NCI-H187 treated with DMSO at 0.1 percent for 48 hours (cell line): ENCODE data around the gene TNFAIP8L1.
A peak's percentile ranks its signal among the peaks of the same experiment; 100 is the strongest.

Experiments
- DNase-seq: peaks from one replicate; lab custom pipeline; 2025; lab: John Stamatoyannopoulos, UW

Gene TNFAIP8L1

DNA sequence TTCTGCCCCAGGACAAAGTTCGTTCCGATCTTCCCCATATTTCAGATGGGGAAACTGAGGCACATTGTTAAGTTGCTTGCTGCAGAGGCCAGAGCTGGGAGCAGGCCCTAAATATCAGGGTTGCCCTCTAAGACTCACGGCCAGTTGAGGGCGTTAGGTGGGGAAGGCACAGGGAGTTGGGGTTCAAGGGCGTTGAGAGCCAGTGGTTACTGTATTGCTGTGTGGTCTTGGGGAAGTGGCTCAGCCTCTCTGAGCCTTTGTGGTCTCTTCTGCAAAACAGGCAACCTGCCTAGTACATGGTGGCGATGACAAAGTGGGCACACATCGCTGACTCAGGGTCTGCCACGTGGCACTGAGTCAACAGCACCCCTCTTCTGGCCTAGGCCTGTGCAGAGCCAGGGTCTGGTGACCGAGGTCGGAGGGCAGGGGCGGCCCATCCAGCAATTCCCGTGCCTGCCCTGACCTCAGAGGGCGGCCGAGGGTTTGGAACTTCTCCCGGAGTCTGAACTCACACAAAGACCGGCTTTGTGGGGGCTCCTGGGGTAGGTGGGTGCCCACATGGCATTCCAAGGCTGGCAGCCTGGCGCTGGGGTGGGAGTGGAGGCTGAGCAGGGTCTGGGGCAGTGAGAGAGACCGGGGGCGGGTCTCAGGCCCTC, 10.2 kb downstream of the TNFAIP8L1 start:
- no peak for DNase-seq

DNA sequence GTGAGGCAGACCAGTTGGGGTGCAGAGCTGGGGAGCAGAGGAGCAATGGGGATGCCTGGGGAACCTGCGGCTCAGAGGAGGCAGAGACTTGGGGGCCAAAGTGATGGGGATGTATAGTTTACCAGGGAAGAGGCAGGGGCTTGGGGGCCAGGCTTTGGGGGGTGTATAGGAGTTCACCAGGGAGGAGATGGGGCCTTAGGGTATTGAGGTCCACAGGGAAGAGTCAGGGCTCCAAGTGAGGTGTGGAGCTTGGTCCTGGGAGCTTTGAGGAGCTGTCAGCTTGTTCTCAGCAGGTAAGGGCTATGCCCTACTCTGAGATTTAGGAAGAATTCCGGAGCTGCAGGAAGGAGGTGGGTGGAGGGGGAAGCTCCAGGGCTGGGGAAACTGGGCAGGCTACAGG, 10.8 kb downstream of the TNFAIP8L1 start:
- DNase-seq, result no peak

DNA sequence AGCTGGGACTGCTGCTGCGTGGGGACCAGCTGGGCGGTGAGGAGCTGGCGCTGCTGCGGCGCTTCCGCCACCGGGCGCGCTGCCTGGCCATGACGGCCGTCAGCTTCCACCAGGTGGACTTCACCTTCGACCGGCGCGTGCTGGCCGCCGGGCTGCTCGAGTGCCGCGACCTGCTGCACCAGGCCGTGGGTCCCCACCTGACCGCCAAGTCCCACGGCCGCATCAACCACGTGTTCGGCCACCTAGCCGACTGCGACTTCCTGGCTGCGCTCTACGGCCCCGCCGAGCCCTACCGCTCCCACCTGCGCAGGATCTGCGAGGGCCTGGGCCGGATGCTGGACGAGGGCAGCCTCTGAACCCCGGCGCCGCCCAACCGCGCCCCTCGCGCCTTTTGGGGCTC, 12.8 kb downstream of the TNFAIP8L1 start:
- no peak for DNase-seq

GRCh38 chr19:4653793-4654436, 14.6 kb downstream of the TNFAIP8L1 start:
- DNase-seq, result no peak

DNA sequence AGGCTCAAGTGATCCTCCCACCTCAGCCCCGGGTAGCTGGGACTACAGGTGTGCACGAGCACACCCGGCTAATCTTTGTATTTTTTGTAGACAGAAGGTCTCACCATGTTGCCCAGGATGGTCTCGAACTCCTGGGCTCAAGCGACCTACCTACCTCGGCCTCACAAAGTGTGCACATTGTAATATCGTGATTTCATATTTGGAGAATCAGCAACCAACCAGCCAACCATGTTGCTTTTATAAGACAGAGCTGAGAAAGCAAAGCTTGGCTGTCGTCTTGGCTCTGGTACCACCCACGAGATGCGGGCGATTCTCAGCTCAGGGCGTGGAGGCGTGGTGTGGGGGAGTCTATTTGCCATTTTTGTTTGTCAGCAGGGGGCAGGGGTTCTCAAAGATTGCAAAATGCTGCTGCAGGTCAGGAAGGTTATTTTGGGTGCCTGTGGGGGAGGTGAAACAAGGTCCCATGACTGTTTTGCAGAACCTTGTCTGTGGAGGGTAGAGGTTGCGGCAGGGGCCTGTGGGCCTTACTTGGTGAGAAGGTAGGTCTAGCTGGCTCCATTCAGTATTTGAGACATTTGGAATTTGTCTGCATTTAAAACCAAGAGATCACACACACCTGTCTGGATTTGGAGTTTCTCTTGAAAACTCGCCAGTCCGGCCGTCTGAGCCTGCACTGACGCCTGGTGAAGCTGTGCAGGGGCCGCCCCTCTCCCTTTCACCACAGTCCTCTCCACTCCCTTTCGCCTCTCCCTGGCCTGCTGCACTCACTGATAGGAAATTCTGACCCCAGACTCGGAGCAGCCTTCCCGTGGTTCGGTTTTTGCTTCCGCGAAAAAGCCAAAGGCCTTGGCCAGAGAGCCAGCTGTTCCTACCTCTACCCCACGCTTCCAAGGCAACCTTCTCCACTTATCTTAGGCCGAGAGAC, 15.4 kb downstream of the TNFAIP8L1 start:
- DNase-seq, result no peak

- DNase-seq, result no peak
Measured at GRCh38 chr19:4656102-4656501, 16.8 kb downstream of the TNFAIP8L1 start.

DNA sequence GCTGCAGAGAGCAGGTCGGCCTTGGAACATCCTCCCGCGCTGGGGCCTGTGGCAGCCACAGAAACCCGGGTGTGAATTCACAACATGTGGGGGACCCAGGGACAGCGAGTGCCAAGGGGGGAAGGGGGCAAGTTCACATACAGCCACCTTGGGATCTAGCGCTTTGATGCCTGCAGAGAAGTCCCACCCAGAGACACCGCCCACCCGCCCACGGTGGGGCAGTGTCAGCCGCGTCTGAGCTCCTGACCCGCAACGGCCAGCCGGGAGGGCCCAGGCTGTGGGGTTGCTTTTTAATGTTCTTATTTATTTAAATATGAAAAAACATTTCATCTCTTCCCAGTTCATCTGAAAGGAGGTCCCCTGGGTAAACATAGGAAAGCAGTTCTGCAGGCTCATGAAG, 17.9 kb downstream of the TNFAIP8L1 start:
- no peak for DNase-seq

GRCh38 chr19:4657835-4658234, 18.5 kb downstream of the TNFAIP8L1 start:
- DNase-seq, result no peak

DNA sequence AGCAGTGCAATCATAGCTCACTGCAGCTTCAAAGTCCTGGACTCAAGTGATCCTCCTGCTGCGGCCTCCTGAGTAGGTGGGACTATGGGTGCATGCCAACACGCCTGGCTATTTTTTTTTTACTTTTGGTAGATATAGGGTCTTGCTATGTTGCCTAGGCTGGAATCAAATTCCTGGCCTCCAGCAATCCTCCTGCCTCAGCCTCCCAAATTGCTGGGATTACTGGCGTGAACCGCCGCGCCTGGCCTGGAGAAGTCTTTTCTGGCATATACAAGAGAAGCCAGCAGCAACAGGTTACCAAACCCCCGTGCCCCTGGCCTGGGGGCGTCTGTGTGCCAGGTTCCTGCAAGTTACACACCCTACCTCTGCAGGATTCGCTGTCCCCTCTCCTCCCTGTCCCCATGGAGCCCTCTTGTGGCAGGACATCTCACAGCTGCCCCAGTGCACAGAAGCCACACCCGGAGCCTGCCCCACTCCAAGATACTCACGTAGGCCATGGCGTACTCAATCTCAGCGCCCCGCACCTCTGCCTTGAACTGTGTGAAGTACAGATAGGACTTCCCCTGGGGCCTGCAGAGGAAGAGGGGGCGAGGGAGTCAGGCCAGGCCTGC, 21.0 kb downstream of the TNFAIP8L1 start:
- no peak for DNase-seq

GRCh38 chr19:4660993-4661392, 21.7 kb downstream of the TNFAIP8L1 start:
- DNase-seq, result no peak

DNA sequence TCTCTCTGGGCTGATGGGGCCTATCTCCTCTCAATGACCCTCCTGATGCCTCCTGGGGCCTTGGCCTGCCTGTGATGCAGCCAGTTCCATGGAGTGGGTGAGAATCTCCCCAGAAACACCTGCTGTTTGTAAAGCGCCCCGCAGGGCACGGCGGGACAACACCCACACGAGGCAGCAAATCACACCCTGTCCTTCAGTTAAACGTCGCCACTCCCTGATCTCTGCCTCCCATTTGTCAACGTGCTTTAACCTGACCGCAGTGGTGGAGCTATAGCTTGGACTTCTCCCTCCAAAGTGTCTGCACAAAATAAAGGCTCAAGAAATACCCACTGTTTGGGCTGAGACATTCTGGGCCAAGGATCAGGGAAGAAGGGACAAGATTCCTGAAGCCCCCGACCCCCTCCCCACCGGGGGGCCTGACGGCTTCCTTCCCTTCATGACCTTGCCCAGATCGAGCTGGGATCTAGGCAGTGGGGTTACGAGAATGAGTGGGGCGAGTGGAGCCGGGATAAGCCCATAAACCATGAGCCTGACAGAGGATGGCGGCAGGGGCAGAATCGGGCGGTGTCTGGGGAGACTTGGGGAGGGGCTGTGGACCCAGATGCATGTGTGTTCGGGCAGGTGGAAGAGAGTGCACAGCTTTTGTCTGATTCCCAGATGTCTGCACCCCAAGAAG, 22.8 kb downstream of the TNFAIP8L1 start:
- no peak for DNase-seq

- DNase-seq, result no peak
Measured at GRCh38 chr19:4662812-4663211, 23.5 kb downstream of the TNFAIP8L1 start.

- DNase-seq, result no peak
Measured at GRCh38 chr19:4664642-4665041, 25.3 kb downstream of the TNFAIP8L1 start.

GRCh38 chr19:4669723-4670480, 30.6 kb downstream of the TNFAIP8L1 start, which contains the start of gene MYDGF:
TSS of gene MYDGF (minus strand) at chr19:4670342. CDS start at chr19:4670334, 8 bp downstream.
- DNase-seq, result peak; percentile 52

GRCh38 chr19:4671185-4671851, 32.0 kb downstream of the TNFAIP8L1 start:
- DNase-seq, result no peak

DNA sequence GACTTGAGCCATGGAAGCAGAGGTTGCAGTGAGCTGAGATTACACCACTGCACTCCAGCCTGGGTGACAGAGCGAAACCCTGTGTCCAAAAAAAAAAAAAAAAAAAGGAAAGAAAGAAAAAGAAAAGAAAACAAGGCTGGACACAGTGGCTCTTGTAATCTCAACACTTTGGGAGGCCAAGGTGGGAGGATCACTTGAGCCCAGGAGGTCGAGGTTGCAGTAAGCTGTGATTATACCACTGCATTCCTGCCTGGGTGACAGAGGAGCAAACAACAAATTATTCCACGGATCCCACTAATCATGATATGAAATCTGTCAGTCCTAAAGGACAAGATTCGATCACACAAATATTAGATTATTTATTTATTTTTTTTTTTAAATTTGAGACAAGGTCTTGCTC, 33.9 kb downstream of the TNFAIP8L1 start:
- DNase-seq, result no peak

- DNase-seq, result no peak
Measured at GRCh38 chr19:4673726-4674125, 34.4 kb downstream of the TNFAIP8L1 start.

DNA sequence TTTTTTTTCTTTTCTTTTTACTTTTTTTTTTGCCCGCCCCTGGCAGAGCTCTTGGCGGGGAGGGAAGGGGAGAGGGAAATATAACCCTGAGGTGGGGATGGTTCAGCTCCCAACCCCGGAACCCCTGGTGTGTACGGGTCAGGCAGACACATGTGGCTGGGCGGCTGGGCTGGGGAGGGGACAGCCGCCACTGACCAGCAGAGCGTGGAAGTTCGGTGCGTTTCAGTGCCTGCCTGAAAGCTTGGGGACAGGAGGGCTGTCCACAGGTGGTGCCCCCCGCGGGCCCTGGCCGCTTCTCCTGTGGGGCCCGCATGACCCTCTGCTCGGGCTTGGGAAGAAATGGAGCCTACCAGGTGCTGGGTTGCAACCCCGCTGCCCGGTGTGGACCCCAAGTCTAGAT, 36.0 kb downstream of the TNFAIP8L1 start:
- no peak for DNase-seq

GRCh38 chr19:4676955-4677731, 37.8 kb downstream of the TNFAIP8L1 start:
- DNase-seq, result peak; percentile 3
